ENCODE results near the gene BGLAP. TPM values are rescaled to one million over a fixed set of nuclear protein-coding genes. Genes with fewer than 3 reads are reported as not detected.

BGLAP gene
- under 0.01 and 0.20 TPM in 2 replicates for total RNA-seq

GRCh38 chr1:156241926-156242325 lies at the start of gene BGLAP:
TSS of gene BGLAP (plus strand) at chr1:156242184. CDS start at chr1:156242232, 48 bp downstream.
- no peak for DNase-seq (ENCODE audit: low read depth in 2 of 2)

DNA sequence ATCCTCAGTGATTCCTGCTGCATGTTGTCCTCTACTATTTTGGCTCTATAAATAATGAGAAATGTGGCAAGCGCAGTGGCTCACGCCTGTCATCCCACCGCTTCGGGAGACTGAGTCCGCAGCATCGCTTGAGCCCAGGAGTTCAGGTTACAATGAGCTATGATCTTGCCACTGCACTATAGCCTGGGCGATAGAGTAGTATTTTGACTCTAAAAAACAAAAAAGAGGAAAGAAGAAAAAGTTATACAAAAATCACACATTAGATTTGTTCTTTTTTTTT lies 48.8 kb upstream of the BGLAP start:
- no peak for DNase-seq (ENCODE audit: low read depth in 2 of 2)

DNA sequence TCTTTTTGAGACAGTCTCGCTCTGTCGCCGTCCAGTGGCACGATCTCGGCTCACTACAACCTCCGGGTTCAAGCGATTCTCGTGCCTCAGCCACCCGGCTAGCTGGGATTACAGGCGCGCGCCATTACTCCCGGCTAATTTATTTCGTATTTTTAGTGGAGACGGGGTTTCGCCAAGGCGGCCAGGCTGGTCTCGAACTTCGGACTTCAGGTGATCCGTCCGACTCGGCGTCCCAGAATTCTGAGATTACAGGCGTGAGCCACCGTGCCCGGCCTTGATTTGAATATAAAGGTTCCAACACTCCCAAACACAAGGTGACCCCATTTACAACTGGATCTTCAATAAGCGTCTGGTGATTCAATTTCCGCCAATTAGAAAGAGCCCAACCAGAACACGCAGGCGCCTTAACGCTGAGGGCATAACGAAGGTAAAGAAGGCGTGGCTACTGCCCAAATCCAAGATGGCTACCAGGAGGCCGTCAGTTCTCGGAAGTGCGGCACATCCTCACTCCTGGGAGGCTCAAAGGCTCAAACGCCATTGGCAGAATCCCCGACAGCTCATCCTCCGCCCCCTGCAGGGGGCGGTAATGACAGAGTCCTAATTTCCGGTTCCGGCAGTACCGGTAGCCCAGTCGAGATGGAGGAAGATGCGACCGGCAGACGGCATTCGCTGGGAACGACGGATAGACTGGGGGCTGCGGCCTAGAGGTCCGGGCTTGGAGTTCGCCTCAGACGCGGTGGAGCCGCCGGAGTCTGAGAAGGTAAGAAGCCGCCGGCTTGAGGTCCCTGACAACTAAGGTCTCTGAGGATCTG lies 48.3 kb upstream of the BGLAP start, which contains the start of gene SLC25A44:
Gene SLC25A44, plus strand, starts transcription at position 617 of the 812 bp plus-strand sequence. CDS start 5,744 bp downstream, outside the sequence.
- DNase-seq (ENCODE audit: low read depth in 2 of 2): peak; percentile 99 to 100

DNA sequence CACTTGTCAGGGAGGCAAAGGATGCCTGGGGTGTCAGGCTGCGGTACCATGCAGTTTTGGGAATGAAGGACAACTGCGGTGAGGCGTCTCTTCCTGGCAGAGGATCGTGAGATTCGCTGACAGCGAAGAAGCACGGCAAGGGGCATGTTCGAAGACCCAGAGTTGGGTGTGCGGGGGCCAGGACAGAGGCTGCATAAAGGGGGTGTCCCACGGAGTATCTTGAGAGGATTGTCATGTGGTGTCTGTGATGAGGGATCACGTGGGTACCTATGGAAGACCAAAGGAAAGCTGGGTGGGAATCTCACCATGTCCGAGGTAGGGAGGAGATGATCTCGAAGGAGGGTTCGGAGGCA lies 47.7 kb upstream of the BGLAP start:
- DNase-seq (ENCODE audit: low read depth in 2 of 2): peak; percentile 10 to 42

GRCh38 chr1:156195853-156196252 lies 46.1 kb upstream of the BGLAP start:
- DNase-seq (ENCODE audit: low read depth in 2 of 2): no peak

DNA sequence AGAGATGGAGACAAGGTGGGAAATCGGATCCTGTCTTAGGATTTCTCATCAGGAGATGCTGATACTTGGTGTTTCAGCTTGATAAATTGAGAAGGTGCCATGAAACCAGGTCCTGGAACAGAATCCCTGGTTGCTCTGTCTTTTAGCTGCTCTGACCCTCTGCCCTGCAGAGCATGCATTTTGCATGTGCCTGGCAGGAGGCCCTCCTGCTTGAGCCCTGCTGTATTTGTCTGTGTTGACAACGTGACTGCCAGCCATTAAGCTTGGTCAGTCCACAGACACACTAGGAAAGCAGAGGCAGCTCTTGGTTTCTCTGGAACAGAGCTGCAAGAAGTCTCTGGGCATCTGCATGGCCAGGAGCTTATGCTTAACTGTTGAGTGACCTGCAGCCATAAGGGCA lies 45.5 kb upstream of the BGLAP start:
- no peak for DNase-seq (ENCODE audit: low read depth in 2 of 2)

- DNase-seq (ENCODE audit: low read depth in 2 of 2): no peak
These were observed 43.1 kb upstream of the BGLAP start for GRCh38 chr1:156198831-156199349.

DNA sequence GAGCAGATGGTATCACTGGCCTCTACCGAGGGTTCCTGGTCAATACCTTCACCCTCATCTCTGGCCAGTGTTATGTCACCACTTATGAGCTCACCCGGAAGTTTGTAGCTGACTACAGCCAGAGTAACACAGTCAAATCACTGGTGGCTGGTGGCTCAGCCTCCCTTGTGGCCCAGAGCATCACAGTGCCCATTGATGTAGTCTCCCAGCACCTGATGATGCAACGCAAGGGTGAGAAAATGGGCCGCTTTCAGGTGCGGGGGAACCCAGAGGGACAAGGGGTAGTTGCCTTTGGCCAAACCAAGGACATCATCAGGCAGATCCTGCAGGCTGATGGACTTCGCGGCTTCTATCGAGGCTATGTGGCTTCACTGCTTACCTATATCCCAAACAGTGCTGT lies 41.9 kb upstream of the BGLAP start:
- DNase-seq (ENCODE audit: low read depth in 2 of 2): no peak

DNA sequence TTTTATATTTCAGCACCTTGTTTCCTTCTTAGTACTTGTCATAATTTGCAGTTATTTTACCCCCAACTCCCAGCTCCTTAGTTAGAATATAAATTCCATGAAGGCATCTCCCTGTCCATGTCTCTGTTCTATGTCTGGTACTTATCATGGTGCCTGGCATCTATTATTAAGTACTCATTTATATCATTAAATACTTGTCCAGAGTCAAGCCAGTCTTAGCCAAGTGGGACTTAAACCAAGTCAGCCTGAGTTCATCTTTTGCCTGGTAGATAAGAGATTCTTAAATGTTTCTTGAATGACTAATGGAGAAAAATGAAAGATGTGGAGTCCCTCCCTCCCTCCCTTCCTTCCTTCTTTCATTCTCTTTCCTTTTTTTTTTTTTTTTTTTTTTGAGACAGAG lies 38.7 kb upstream of the BGLAP start:
- DNase-seq (ENCODE audit: low read depth in 2 of 2): peak in 1 of 2 donors; percentile 14

DNA sequence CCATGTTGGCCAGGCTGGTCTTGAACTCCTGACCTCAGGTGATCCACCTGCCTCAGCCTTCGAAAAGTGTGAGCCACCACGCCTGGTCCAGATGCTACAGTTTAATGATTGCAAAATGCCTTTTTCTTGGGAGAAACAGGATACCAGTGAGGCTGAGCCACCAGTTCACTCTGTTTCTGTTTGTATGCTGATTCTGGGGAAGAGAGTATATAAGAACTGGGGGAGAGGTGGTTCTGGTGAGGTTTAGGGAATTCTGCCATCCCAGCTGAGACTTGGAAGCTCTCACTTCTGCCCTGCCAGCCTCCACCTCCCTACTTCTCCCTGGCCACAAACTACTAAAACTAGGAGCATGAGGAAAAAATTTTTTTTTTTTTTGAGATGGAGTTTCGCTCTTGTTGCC lies 37.3 kb upstream of the BGLAP start:
- DNase-seq (ENCODE audit: low read depth in 2 of 2): no peak

DNA sequence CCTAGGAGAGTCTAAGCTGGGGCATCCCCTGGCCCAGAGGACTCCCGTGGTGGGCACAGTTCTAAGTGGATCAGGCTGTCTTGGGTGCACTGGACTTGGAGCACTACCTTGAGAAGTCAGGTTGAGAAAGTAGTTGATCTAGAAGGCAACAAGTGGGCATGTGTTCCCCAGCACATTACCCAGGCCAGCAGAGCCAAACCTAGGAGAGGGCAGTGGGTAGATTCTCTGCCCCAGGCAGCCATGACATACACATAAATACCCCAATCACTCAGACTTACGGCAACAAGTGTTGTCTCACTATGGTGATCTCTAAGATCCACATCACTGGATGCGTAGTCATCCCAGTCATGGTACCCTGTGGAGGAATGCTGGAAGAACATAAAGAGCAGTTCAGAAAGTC lies 30.7 kb upstream of the BGLAP start:
- DNase-seq (ENCODE audit: low read depth in 2 of 2): no peak

DNA sequence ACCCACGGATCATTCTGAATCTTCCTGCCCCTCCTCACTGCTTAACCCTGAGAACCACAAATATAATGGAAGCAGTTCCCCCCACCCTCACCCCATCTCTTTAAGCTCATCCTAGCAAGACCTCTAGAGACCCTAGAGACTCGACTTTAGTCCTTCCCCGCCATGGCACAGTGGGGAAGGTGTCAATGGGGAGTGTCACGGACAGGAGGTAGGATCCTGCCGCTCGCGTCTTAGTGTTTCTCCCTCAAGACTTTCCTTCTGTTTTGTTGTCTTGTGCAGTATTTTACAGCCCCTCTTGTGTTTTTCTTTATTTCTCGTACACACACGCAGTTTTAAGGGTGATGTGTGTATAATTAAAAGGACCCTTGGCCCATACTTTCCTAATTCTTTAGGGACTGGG lies 29.9 kb upstream of the BGLAP start:
- no peak for DNase-seq (ENCODE audit: low read depth in 2 of 2)

GRCh38 chr1:156212833-156213643 lies 28.9 kb upstream of the BGLAP start, which contains the start of gene PMF1:
TSS of gene PMF1 (plus strand) at chr1:156213007. CDS start at chr1:156213016, 9 bp downstream.
- DNase-seq (ENCODE audit: low read depth in 2 of 2): peak; percentile 97 to 98

GRCh38 chr1:156213644-156213966 lies 28.4 kb upstream of the BGLAP start:
- DNase-seq (ENCODE audit: low read depth in 2 of 2): no peak

DNA sequence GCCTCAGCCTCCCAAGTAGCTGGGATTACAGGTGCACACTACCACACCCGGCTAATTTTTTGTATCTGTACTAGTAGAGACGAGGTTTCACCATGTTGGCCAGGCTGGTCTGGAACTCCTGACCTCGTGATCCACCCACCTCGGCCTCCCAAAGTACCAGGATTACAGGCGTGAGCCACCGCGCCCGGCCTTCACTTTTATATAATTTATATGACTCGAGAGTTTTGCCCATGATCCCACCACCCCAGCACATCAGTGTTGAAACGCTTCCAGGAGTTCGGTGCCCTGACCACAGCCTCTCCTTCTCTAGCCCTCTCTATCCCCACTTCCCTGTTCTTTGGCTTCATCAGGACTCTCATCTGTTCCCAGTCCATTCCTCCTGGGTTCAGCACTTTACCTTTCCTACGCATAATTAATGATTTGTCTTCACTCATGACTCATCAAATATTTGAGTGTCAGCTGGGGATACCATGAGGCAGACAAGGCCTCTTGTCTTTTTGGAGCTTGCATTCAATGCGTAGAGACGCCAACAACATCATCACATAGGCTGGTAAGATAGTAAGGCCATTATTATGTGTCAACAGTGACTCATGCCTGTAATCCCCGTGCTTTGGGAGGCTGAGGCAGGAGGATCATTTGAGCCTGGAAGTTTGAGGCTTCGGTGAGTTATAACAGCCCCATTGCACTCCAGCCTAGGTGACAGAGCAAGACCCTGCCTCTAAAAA lies 27.8 kb upstream of the BGLAP start:
- DNase-seq (ENCODE audit: low read depth in 2 of 2): peak in 1 of 2 donors; percentile 48

DNA sequence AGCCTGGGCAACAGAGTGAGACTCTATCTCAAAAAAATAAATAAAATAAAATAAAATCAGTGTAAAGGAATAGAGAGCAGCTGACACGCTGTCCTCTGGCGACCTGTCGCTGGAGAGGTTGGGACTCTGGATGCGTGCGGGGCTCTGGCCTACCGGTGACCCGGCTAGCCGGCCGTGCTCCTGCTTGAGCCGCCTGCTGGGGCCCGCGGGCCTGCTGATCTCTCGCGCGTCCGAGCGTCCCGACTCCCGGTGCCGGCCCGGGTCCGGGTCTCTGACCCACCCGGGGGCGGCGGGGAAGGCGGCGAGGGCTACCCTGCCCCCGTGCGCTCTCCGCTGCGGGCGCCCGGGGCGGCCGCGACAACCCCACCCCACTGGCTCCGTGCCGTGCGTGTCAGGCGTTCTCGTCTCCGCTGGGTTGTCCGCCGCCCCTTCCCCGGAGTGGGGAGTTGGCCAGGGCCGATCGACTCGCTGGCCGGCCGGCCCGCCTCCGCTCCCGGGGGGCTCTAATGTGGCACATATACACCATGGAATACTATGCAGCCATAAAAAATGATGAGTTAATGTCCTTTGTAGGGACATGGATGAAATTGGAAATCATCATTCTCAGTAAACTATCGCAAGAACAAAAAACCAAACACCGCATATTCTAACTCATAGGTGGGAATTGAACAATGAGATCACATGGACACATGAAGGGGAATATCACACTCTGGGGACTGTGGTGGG lies 25.5 kb upstream of the BGLAP start:
- peak in 1 of 2 donors; percentile 13 for DNase-seq (ENCODE audit: low read depth in 2 of 2)

DNA sequence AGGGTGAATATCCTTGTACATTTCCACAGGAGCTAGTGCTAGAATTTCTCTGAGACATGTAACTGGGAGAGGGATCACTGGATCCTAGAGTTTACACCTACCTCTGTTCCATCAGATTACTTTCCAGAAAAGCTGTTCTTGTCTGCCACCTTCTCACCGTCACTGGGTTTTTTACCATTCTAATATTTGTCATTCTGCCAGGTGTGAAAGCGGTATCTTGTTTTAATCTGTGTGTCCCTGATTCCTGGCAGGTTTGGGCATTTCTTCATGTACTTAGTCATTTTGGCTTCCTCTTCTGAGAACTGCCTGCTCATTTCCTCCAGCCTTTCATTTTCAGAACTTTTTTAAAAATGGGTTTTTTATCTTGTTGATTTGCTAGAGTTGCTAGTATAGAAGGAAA lies 24.1 kb upstream of the BGLAP start:
- peak; percentile 42 to 69 for DNase-seq (ENCODE audit: low read depth in 2 of 2)

DNA sequence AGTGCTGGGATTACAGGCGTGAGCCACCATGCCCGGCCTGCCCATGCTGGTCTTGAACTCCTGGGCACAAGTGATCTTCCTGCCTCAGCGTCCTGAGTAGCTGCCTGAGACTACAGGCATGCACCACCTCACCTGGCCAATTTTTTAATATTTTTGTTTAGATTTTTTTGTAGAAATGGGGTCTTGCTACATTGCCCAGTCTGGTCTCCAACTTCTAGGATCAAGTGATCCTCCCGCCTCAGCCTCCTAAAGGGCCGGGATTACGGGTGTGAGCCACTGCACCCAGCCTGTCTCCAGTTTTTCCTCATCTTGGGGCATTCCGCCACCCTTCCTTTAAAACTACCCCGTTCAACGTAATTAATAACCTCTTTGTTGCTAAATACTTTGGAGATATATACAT lies 21.8 kb upstream of the BGLAP start:
- DNase-seq (ENCODE audit: low read depth in 2 of 2): no peak

GRCh38 chr1:156221986-156222692 lies 19.8 kb upstream of the BGLAP start:
- no peak for DNase-seq (ENCODE audit: low read depth in 2 of 2)

- no peak for DNase-seq (ENCODE audit: low read depth in 2 of 2)
These were observed 16.3 kb upstream of the BGLAP start for GRCh38 chr1:156225677-156226014.

GRCh38 chr1:156226116-156226538 lies 15.9 kb upstream of the BGLAP start:
- no peak for DNase-seq (ENCODE audit: low read depth in 2 of 2)
